HL-60/S4 (cell line): ENCODE results near the gene ARHGEF38.
"Not testable (repeated sequence)": the region's sequence is repeated elsewhere in the genome, so short reads cannot be mapped to it uniquely, and the experiment has no call there.

Experiments used
- in situ Hi-C: fragments of 300-500 bp; cut with MboI; formaldehyde crosslinking; loops from 2 replicates; pipeline ENCODE4 v1.14.3; 2022; ENCODE audit warnings: low sequenced_read_pairs

ARHGEF38 gene

DNA sequence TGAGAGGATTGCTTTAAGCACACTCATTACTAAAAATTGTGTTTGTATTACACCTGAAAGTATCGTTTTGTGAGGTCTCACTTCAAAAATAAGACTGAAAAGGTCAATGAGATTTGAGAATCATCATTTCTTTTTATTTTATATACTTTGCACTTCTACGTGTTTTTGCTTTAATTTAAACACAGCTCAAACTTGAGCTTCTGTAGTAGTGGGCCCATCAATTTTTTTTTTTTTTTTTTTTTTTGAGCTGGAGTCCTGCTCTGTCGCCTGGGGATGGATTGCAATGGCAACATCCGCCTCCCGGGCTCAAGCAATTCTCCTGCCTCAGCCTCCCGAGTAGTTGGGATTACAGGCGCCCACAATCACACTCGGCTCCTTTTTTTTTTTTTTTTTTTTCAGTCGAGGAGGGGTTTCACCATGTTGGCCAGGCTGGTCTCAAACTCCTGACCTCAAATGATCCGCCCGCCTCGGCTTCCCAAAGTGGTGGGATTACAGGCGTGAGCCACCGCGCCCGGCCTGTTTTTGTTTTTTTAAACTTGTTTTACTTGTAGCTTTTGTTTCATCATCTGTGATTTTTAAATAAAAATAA, 157.7 kb downstream of the ARHGEF38 start:
- in situ Hi-C loops: no loop called here

DNA sequence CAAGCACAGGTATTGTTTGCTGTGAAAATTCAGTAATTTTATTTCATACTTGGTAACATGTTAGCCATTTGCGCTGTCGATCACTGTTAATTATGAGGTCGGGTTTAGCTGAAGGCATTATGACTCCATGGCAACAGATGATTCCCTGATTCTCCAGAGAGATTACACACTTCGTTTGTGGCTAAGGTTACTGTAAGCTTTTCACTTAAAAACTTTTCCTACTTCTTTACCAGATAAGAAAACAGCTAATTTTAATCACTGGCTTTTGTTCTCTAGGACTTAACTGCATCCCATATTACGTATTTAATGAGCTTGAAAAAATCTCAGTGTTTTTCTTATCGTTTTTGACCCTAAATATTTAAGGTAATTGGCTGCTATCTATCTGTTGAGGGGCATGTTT, 158.3 kb downstream of the ARHGEF38 start:
- in situ Hi-C loops: no loop called here

DNA sequence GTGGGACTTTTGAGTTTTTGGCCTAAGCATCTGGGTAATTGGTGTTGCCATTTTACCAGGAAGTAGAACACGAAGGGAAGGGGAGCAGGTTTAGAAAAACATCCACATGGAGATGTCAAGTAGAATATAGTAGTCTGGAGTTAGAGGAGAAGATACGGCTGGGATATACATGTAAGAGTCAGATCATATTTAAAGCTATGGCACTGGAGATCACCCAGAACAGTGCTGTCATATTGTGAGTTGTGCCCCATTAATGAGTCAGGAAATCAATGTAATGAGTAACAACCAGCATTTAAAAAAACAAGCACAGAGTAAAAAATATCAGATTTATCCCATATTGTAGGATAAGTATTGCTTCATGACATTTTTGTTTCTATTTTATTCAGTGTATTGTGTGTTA, 160.3 kb downstream of the ARHGEF38 start:
- in situ Hi-C loops: no loop called here

DNA sequence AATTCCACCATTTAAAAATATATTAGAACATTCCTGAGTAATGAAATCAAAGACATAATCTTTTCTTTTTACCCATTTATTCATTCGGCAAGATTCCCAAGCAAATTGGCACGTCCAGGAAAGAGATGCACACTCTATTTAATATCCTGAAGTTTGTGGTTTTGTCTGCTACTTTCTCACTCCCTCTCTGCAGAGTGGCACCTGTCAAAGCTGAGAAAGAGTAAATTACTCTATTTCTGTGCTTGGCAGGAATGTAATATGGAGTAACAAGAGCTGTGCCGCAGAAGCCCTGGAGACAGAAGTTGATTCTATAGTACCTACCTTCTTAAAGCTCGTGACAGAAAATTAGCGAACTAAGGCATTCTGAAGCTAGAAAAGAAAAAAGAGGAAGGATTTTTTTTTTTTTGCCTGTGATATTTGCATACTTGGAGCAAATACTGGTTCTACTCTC, 161.7 kb downstream of the ARHGEF38 start:
- in situ Hi-C loops: no loop called here

DNA sequence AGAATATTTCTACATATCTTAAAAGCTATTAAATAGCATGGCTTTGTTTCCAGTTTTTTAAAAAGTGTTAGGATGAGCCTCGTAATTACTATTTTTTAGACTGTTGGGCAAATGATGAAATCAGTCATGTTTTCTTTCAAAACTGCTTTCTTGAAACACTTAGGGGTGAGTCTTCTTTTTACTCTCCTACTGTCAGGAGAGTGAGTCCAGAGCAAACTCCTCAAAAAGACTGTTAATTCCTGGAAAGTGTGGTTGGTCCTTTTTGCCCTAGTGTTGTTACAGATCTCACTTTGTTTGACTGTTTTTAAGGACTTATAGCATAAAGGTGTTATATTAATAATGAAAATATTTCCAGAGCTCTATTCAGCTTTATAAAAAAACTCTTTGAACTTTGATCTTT, 162.5 kb downstream of the ARHGEF38 start:
- in situ Hi-C loops: no loop called here

DNA sequence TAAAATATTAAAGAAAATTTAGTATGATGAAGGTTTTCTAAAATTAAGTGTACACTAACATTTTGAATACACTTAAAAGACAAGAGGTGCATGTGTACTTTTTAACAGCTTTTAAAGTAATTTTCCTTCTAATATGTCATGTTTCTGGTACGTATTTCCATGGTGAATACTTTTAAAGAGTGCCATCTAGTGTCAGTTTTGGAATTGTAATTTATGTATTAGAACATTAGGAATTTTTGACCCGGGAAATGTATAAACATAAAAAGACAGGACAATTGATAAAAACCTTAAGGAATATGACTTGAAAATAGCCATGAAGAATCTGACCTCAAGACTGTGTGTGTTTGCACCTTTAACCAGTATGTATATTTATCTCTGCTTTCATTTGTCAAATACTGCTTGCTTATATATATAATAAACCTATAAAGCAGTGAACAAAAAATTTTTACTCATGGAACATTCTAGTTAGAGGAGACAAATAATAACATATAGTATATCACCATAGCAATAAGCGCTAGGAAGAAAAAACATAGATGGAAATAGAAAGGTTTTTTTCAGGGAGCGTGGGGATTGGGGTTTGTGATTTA, 163.4 kb downstream of the ARHGEF38 start:
- in situ Hi-C loops: no loop called here

DNA sequence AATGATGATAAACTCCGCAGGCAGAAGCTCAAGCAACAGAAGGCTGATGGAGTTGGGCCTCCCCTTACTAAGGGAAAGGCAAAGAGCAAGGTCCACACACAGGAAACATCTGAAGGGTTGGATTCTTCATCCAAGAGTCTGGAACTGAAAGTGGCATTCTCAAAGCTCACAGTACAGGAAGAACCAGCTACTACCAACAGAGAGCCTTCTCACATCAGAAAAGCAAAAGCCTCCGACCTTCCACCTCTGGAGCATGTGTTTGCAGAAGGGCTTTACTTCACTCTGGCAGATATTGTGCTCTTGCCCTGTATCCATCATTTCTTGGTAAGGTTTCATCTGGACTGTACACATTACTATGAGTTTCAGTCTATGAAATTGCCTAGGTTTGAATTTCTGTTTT, 166.8 kb downstream of the ARHGEF38 start:
- in situ Hi-C loops: no loop called here

DNA sequence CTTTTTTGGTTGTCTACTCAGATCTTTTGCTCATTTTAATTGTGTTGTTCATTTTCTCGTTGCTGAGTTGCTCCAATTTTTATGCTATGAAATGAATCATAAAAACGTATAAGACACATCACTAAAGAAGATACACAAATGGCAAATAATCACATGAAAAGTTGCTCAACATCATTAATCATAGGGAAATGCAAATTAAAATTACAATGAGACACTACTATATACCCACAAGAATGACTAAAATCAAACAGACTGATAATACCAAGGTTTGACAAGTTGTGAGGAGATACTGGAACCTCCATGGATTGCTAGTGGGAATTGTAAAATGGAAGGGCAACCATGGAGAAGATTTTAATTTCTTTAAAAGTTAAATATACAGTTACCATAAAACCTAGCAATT, 173.2 kb downstream of the ARHGEF38 start:
- in situ Hi-C loops: no loop called here

DNA sequence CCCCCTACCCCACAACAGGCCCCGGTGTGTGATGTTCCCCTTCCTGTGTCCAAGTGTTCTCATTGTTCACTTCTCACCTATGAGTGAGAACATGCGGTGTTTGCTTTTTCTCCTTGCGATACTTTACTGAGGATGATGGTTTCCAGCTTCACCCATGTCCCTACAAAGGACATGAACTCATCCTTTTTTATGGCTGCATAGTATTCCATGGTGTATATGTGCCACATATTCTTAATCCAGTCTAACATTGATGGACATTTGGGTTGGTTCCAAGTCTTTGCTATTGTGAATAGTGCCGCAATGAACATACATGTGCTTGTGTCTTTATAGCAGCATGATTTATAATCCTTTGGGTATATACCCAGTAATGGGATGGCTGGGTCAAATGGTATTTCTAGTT, 177.5 kb downstream of the ARHGEF38 start:
- in situ Hi-C loops: not testable (repeated sequence)
